HCT116 (cell line): ENCODE results near the gene CDCP2. TPM values are rescaled to one million over a fixed set of nuclear protein-coding genes. Genes with fewer than 3 reads are reported as not detected.
A peak's percentile ranks its signal among the peaks of the same experiment; 100 is the strongest.

Experiments
- ATAC-seq: fragments of 200-7000 bp; cut with Tn5 transposase; 2 replicates; pipeline ENCODE4 v1.9.1; 2020; ENCODE audit warnings: mild to moderate bottlenecking, moderate library complexity
- BruUV-seq: library from RNA; stranded (reverse); fragments of 400-500 nt; replicated peaks from 2 replicates; lab custom pipeline; 2021; lab: Mats Ljungman, UMichigan
- CTCF ChIA-PET: fragments of 300-600 bp; sonication (Branson Sonifier 250); formaldehyde crosslinking; loops from one replicate; lab custom pipeline; 2021; ENCODE audit warnings: antibody characterized with exemption; lab: Charles Lee
- POLR2A ChIA-PET: fragments of 300-600, 350-600 bp; sonication (Branson Sonifier 250); formaldehyde crosslinking; loops from one replicate; lab custom pipeline; 2021; ENCODE audit warnings: antibody characterized with exemption; lab: Charles Lee
- RAD21 ChIA-PET, 2 experiments: fragments of 300-600 bp; sonication (Branson Sonifier 250); formaldehyde crosslinking; loops; one replicate each; lab custom pipeline; 2023; ENCODE audit warnings: low total read pairs in 2 of 2; ENCODE audit not compliant: uncharacterized antibody in 2 of 2, unreplicated experiment in 2 of 2, low non-redundant PET in 1 of 2; lab: Charles Lee
- DNase-seq: peaks from one replicate; pipeline ENCODE4 v3.0.0-alpha.2; 2010; ENCODE audit warnings: low read depth, low spot score
- H2AFZ ChIP-seq: fragments of 200-600 bp; shearing (Covaris generic), sonication (generic); 2 replicates; pipeline ENCODE4 v1.6.1; 2017; ENCODE audit warnings: low read depth, mixed run types, mixed read lengths, antibody characterized with exemption, low read length; ENCODE audit not compliant: poor library complexity, severe bottlenecking
- H3K27ac ChIP-seq: 2 replicates; pipeline ENCODE4 v1.5.1; 2012; ENCODE audit warnings: low read depth, low read length
- H3K27me3 ChIP-seq: fragments of 200-600 bp; sonication (generic); 2 replicates; pipeline ENCODE4 v1.6.1; 2016; ENCODE audit warnings: mixed run types, low read length, mixed read lengths; ENCODE audit not compliant: insufficient read depth
- H3K36me3 ChIP-seq, 2 experiments: fragments of 200-500 bp in 1 of 2; fragments of 200-600 bp in 1 of 2; sonication (Bioruptor generic) in 1 of 2; sonication (generic) in 1 of 2; 2 replicates each; pipeline versions ENCODE4 v1.5.1 to v1.6.1; 2014 to 2016; ENCODE audit warnings: low read length in 2 of 2, inconsistent platforms in 1 of 2, mixed read lengths in 1 of 2, mixed run types in 1 of 2; ENCODE audit not compliant: insufficient read depth in 2 of 2, control insufficient read depth in 1 of 2
- H3K4me1 ChIP-seq, 2 experiments: fragments of 200-600 bp in 1 of 2; sonication (generic) in 1 of 2; 2 replicates each; pipeline versions ENCODE4 v1.5.1 to v1.6.1; 2012 to 2017; ENCODE audit warnings: low read length in 2 of 2, inconsistent platforms in 1 of 2, mild to moderate bottlenecking in 1 of 2, mixed read lengths in 1 of 2, mixed run types in 1 of 2, moderate library complexity in 1 of 2; ENCODE audit not compliant: insufficient read depth in 2 of 2, control insufficient read depth in 1 of 2
- H3K4me2 ChIP-seq: fragments of 200-600 bp; sonication (generic); 2 replicates; pipeline ENCODE4 v1.6.1; 2017; ENCODE audit warnings: mixed run types, low read length, mixed read lengths
- H3K4me3 ChIP-seq, 2 experiments: fragments of 200-600 bp in 1 of 2; sonication (generic) in 1 of 2; replicated peaks in 1 of 2; 2 replicates each; pipeline ENCODE4 v1.5.1; 2011 to 2016; ENCODE audit warnings: low read length in 2 of 2, control low read depth in 1 of 2, low read depth in 1 of 2, mild to moderate bottlenecking in 1 of 2, mixed read lengths in 1 of 2, mixed run types in 1 of 2
- H3K79me2 ChIP-seq: fragments of 200-600 bp; sonication (generic); 2 replicates; pipeline ENCODE4 v1.6.1; 2017; ENCODE audit warnings: mild to moderate bottlenecking, mixed run types, low read length, moderate library complexity, mixed read lengths; ENCODE audit not compliant: insufficient read depth
- H3K9ac ChIP-seq: fragments of 200-600 bp; sonication (generic); 2 replicates; pipeline ENCODE4 v1.6.1; 2016; ENCODE audit warnings: low read length, mixed read lengths
- H3K9me2 ChIP-seq: fragments of 200-600 bp; sonication (generic), shearing (Covaris generic); 2 replicates; pipeline ENCODE4 v1.6.1; 2017; ENCODE audit warnings: mixed run types, mild to moderate bottlenecking, moderate library complexity; ENCODE audit not compliant: insufficient read depth
- H3K9me3 ChIP-seq, 2 experiments: fragments of 200-500 bp in 1 of 2; fragments of 200-600 bp in 1 of 2; sonication (Bioruptor generic) in 1 of 2; sonication (generic) in 1 of 2; 2 replicates each; pipeline ENCODE4 v1.6.1; 2014 to 2017; ENCODE audit warnings: low read length in 2 of 2, mixed read lengths in 2 of 2, inconsistent platforms in 1 of 2, low read depth in 1 of 2, mild to moderate bottlenecking in 1 of 2, mixed run types in 1 of 2, moderate library complexity in 1 of 2; ENCODE audit not compliant: control insufficient read depth in 1 of 2, insufficient read depth in 1 of 2
- H4K20me1 ChIP-seq: fragments of 200-600 bp; sonication (generic), shearing (Covaris generic); 2 replicates; pipeline ENCODE4 v1.6.1; 2017; ENCODE audit warnings: mixed run types, mild to moderate bottlenecking, moderate library complexity; ENCODE audit not compliant: insufficient read depth
- RAD21 ChIP-seq: IDR thresholded peaks from 2 replicates; pipeline ENCODE4 v1.6.1; 2012; ENCODE audit warnings: low read depth, mild to moderate bottlenecking
- YY1 ChIP-seq: IDR thresholded peaks from 2 replicates; pipeline ENCODE4 v1.6.1; 2011; ENCODE audit warnings: low read length, low read depth, moderate library complexity, mild to moderate bottlenecking; ENCODE audit not compliant: insufficient replicate concordance; ENCODE audit errors: extremely low read depth
- ZNF274 ChIP-seq: fragments of 200-500 bp; sonication (Bioruptor generic); IDR thresholded peaks from 2 replicates; pipeline ENCODE4 v1.6.1; 2014; ENCODE audit warnings: mild to moderate bottlenecking, low read depth, low read length, inconsistent platforms
- intact Hi-C: fragments of 100-400 bp; cut with micrococcal nuclease; formaldehyde crosslinking; loops from 2 replicates; pipeline ENCODE4 v1.10.0; 2022
- total RNA-seq: library from RNA; stranded (reverse); gene quantifications from one replicate; pipeline ENCODE4 v1.2.1, GENCODE V29; 2021; ENCODE audit not compliant: unreplicated experiment
- TF ChIP-seq, protein P1 (sequence below): IDR thresholded peaks from 2 replicates; pipeline ENCODE4 v1.6.1; 2012
- TF ChIP-seq, protein P2 (sequence below): IDR thresholded peaks from 2 replicates; pipeline ENCODE4 v1.6.1; 2012
- TF ChIP-seq, protein P3 (sequence below), 3 experiments: fragments of 200-600 bp in 1 of 3; sonication (generic) in 1 of 3; IDR thresholded peaks in 2 of 3; conservative IDR thresholded peaks in 1 of 3; 2 replicates each; pipeline ENCODE4 v1.5.1; 2012 to 2017; ENCODE audit warnings: low read depth in 2 of 3, low read length in 2 of 3, antibody characterized with exemption in 1 of 3, borderline replicate concordance in 1 of 3, control low read depth in 1 of 3, mild to moderate bottlenecking in 1 of 3, mixed read lengths in 1 of 3, mixed run types in 1 of 3, moderate library complexity in 1 of 3; ENCODE audit not compliant: insufficient read depth in 1 of 3

CDCP2 gene
- total RNA-seq, 1 experiment from 2014 or later, result 0.22 TPM

DNA sequence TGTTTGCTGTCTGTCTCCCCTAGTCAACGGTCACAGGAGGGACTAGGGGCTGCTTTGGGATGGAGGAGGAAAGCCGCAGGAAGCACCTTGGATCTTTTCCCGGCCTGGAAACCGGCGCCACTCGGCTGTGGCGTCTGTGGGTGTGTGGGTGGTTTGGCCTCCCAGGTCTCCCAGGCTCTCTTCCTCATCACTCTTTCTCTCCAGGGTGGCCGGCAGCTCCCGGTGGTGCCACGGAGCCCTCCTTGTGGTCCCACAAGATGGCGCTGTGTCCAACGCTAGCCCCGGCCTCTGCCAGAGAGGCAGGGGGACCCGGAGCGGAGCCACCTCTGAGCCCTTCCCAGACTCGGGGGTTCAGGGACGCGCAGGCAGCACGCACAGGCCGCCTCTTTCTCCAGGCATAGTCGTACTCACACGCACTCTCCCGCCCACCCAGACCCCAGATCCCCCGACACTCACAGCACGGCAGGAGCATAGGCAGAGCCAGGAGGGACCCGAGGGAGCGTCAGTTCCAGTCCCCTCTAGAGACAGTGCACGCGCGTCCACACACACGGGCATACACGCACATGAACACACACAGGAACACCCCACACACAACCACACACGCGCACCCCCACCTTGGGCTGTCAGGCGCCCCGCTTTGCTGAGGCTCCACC is 31.2 kb downstream of the CDCP2 start:
- H3K4me1 ChIP-seq, result peaks cover 2 to 28% of the 10 kb centered on the region in 2 experiments; a peak in 3 of 4 replicates
- TF ChIP-seq, protein P1, sequence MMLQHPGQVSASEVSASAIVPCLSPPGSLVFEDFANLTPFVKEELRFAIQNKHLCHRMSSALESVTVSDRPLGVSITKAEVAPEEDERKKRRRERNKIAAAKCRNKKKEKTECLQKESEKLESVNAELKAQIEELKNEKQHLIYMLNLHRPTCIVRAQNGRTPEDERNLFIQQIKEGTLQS, result no peak
- peak; percentile 87 for TF ChIP-seq RAD21
- peak; percentile 65 for TF ChIP-seq YY1
- TF ChIP-seq, protein P2, sequence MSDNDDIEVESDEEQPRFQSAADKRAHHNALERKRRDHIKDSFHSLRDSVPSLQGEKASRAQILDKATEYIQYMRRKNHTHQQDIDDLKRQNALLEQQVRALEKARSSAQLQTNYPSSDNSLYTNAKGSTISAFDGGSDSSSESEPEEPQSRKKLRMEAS, result no peak
- TF ChIP-seq, protein P3, sequence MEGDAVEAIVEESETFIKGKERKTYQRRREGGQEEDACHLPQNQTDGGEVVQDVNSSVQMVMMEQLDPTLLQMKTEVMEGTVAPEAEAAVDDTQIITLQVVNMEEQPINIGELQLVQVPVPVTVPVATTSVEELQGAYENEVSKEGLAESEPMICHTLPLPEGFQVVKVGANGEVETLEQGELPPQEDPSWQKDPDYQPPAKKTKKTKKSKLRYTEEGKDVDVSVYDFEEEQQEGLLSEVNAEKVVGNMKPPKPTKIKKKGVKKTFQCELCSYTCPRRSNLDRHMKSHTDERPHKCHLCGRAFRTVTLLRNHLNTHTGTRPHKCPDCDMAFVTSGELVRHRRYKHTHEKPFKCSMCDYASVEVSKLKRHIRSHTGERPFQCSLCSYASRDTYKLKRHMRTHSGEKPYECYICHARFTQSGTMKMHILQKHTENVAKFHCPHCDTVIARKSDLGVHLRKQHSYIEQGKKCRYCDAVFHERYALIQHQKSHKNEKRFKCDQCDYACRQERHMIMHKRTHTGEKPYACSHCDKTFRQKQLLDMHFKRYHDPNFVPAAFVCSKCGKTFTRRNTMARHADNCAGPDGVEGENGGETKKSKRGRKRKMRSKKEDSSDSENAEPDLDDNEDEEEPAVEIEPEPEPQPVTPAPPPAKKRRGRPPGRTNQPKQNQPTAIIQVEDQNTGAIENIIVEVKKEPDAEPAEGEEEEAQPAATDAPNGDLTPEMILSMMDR (IDR thresholded peaks at IDR 0.05 in 2 of 3, conservative IDR thresholded peaks at IDR 0.05 in 1 of 3; ENCODE audit: borderline replicate concordance in 1 of 3, insufficient read depth in 1 of 3, low read depth in 2 of 3, low read length in 2 of 3), result peak; percentile 71 to 83 (median 80)
- no peak for TF ChIP-seq ZNF274
- TF ChIP-seq, all 23 proteins: peak for 3
- Histone ChIP-seq H3K36me3 (no peaks in the 10 kb centered on the region), H3K27ac (no peak overlapping the region), H3K4me2 (peak overlapping the region; percentile 74), H3K9ac (peak overlapping the region; percentile 25; the same call in 1 of the 2 replicates), H3K27me3 (no peaks in the 10 kb centered on the region), H3K79me2 (no peaks in the 10 kb centered on the region), H3K4me3 (peak overlapping the region; percentile 34 to 46), H3K9me3 (no peaks in the 10 kb centered on the region), H4K20me1 (no peaks in the 10 kb centered on the region), H2AFZ (peak overlapping the region; percentile 98), H3K9me2 (no peaks in the 10 kb centered on the region)
- RAD21 ChIA-PET, result interaction anchor here (0.6 to 1.2 kb wide), 2 partner anchors 191 to 368 kb away, joined by 3 to 4 read pairs; no protein-coding TSS in a partner anchor
- peak; percentile 93 for ATAC-seq
- intact Hi-C loops, result loop anchor here (1.0 to 5.0 kb wide), 3 partner anchors 285 to 691 kb away; partner anchors contain the start of gene SSBP3
- CTCF ChIA-PET, result interaction anchor here (0.5 to 1.4 kb wide), 7 partner anchors 13 to 368 kb away, joined by 3 to 9 read pairs (median 3); no protein-coding TSS in a partner anchor
- DNase-seq, result peak; percentile 29
- POLR2A ChIA-PET, result no interaction called here
- no TSS peak for BruUV-seq
